Measurements from ENCODE around the gene GAPVD1.

Gene GAPVD1

DNA sequence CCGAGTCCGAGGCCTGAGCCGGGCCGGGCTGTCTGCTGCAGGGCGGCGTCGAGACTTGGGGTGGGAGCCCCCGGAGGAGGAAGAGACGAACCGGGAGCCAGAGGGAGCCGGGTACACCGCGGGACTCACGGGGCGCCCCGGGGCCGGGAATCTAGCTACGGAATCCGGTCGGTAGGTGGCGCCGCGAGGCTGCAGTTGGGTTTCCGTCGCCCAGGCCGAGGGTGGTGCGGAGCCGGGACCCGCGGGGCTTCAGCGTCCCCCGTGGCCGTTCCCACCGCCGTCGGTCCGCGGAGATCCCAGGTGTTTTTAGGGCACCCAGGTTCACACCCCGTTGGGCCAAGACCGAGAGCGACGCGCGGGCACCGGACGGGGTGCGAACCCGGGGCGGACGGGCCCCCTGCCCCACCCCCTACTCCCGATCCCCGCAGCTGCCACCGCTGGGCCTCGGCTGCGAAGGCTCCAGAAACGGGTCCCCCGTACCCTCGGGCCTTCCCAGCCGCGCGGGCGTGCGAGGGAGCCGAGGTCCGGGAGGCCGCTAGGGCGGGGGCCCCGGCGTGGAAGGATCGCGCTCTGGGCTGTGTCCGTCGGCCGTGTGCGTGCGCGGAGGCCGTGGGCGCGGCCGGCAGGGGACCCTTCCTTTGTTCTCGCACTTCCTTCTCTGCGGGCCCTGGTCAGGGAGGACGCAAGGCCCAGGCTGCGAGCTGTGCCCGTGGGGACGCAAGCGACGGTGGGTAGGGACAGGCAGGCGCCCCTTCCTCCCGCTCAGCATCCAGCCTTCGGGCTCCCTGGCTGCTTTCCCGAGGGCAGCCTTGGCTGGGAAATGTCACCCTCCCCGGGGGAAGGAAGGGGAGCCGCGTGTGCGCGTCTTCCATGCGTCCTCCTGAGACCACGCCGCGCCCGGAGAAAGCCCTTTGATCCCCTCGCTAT is 146.6 kb downstream of the GAPVD1 start:
- DNase-seq = peak; percentile 62

DNA sequence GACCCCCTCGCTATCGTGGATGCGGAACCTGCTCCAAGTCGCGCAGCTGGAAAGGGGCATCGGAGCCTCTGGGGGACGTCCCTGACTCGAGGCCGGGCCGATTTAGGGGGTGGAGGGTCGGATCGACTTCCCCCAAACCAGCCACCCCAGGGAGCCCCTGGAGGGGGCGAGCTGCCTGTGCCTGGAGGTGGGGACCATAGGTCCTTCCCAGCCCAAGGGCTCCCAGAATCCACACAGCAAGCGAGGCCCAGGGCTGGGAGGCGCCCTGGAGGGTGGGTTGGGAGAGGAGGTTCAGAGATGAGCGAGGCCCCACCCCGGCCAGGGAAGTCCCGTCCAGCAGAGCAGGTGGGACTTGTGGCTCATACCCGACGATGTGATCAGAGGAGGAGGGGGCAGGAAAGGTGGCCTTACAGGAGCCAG is 147.6 kb downstream of the GAPVD1 start:
- no peak for DNase-seq

DNA sequence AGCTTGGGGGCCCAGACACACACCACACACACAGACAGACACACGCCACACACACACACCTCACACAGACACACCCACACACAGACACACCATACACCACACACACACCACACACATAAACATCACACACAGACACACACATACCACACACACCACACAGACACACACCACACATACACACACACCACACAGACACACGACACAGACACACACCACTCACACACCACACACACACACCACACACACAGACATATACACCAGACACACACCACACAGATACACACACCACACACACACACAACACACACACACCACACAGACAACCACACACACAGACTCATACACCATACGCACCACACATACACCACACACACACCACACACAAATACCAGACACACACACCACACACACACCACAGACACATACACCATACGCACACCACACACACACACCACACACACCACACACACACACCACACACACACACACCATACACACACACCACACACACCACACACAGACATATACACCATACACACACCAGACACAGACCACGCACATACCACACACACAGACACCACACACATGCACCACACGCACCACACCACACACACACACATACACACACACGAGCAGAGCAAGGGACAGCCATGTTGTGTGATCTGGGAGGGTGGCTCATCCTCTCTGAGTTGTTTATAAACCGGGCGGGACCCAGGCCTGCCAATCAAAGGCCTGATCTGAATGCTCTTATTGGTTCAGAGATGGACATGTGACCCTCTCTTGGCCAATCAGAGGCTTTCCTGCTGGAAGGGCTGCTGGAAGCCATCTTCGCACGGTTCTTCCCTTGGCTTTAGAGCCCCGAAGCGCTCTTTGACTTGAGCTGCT is 148.3 kb downstream of the GAPVD1 start:
- no peak for DNase-seq

DNA sequence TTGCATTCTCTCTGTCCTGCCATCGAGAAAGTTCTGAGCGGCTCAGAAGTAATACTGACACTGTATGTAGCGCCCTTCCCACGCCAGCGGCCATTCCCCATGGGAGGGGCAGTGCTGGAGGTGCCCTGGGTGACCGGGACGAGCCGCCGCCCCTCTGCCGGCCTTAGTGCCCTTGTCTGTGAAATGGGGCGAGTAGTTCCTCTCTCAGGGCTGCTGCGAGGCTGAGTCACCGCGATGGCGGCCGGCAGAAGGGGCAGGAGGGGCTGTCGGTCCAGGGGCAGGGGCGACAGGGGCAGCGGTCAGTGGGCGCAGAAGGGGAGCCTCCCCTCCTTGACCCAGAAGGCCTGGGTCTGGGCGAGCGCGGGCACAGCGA is 148.9 kb downstream of the GAPVD1 start:
- DNase-seq = no peak

DNA sequence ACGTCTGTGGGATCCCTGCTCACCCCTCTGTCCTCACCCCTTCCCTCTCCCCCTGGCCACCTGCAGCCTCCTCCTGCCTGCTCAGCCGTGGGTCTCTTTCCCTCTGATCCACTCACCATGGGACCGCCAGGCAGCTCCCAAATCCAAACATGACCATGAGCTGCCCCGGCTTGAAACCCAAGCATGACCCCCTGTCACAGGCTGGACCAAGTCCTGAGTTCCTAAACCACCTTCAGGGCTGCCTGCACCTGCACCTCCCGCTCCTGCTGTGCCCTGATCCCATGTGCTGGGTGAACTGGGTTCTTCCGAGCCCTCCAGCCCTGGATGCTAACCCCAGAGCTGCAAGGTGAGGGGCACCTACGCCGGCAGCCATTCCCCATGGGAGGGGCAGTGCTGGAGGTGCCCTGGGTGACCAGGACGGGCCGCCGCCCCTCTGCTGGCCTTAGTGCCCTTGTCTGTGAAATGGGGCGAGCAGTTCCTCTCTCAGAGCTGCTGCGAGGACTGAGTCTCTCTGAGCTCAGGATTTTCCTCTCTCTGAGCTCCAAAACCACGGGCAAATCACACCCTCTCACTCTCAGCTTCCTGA is 149.6 kb downstream of the GAPVD1 start:
- no peak for DNase-seq

DNA sequence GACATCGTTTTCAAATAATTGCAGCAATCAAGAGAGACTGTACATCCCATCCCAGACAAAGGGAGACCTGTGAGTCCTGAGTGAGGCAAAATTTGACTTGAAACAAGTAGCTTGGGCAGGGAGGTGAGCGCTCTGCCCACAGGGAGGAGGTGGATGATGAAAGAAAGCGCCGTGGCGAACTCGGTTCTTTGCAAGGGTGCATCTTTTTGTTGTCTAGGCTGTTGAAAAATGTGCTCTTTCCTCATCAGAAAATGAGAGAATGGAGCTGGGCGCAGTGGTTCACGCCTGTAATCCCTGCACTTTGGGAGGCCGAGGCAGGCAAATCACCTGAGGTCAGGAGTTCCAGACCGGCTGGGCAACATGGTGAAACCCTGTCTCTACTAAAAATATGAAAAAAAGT is 150.5 kb downstream of the GAPVD1 start:
- no peak for DNase-seq

DNA sequence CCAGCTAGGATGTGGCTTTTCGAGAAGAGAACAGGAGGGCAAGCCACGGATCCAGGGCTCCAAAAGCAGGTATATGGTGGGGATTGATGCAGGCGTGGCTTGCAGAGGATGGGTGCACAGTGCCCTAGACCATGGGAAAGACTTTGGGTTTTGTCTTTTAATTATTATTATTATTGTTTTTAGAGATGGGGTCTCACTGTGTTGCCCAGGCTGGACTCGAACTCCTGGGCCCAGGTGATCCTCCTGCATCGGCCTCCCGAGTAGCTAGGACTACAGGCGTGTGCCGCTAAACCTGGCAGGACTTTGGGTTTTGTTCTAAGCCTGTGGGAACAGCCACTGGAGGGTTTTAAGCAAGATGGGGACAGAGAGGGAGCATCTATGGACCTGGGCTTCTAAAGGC is 152.0 kb downstream of the GAPVD1 start:
- DNase-seq = no peak

DNA sequence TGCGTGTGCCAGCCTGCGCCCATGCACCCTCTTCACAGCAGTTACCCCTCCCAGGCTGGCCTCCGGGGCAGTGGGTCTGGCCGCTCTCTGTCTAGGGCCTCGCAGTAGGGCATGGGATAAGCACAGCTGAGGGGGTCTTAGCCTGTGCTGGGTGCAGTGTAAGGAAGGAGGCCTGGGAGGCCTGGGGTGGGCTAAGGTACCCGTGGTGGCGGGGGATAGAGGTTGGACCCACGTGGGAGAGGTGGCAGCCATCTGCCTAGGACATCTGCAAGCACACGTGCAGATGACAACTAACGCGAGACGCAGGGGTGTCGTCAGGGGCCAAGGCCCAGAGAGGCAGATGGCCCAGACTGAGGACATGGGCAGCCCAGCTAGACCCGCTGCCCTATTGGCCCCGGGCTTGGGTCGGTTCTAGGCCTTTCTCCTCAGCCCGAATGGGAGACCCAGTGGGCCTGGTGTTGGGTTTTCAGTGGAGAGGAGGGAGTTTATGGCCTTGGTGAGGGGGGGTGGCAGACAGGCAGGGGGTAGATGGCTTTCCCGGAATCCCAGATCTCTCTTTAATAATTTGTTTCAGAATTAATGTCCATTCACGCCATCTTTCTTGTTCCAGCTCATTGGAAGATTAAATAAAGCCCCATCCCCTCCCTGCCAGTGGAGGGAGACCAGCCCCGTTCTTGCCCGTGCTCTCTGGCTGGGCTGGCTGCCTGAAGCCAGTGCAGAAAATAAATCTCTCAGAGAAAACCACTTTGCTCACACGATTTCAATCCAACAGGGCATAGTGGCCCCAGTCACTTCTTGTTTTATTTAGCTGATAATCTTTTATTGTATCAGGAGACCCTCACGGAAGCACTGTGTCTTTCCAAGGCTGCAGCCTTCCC is 154.2 kb downstream of the GAPVD1 start:
- no peak for DNase-seq

DNA sequence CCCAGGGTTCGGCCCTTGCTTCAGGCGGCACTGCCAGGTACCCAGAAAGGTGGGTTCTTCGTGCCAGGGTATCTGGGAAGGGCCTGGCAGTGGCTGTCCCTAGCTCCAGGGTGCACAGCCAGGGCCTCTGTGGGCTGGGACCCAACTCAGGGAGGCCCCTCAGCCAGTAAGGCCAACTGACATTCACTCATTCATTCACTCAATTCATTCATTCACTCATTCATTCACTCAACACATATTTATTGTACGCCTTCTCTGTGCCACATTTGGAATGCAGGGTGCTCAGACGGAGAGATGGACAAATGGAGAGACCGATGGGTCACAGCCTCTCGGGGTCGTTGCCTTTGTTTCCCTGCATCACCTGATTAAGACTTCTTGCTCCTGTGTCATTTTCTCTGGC is 154.9 kb downstream of the GAPVD1 start:
- DNase-seq = no peak
